GM19324 (cell line): ENCODE data around the gene YY1AP1.
"Not testable (repeated sequence)": the region's sequence is repeated elsewhere in the genome, so short reads cannot be mapped to it uniquely, and the experiment has no call there.

ENCODE experiments used
- ATAC-seq: cut with Tn5 transposase; IDR thresholded peaks from one replicate; pipeline ENCODE4 v1.9.1; 2021; ENCODE audit warnings: mild to moderate bottlenecking, moderate library complexity; ENCODE audit not compliant: unreplicated experiment, low FRiP score

Gene YY1AP1

GRCh38 chr1:155695608-155696007 is 7.0 kb upstream of the YY1AP1 start:
- ATAC-seq, result no peak

GRCh38 chr1:155695072-155695471 is 6.5 kb upstream of the YY1AP1 start:
- no peak for ATAC-seq

GRCh38 chr1:155694167-155694566 is 5.6 kb upstream of the YY1AP1 start:
- no peak for ATAC-seq

- no peak for ATAC-seq
Observed at GRCh38 chr1:155691992-155692528, 3.5 kb upstream of the YY1AP1 start.

GRCh38 chr1:155689081-155689607 is 570 bp upstream of the YY1AP1 start, which contains the start of gene DAP3:
DAP3 (plus strand) TSS chr1:155689091; CDS start chr1:155709780, 20,689 bp downstream.
- peak; percentile 1 for ATAC-seq

GRCh38 chr1:155687705-155688323 is 760 bp downstream of the YY1AP1 start:
- ATAC-seq, result peak; percentile 8

GRCh38 chr1:155681776-155682175 is 6.8 kb downstream of the YY1AP1 start:
- ATAC-seq, result no peak

GRCh38 chr1:155680531-155680930 is 8.0 kb downstream of the YY1AP1 start:
- ATAC-seq, result no peak

GRCh38 chr1:155678992-155679391 is 9.6 kb downstream of the YY1AP1 start:
- ATAC-seq, result not testable (repeated sequence)

GRCh38 chr1:155678027-155678426 is 10.5 kb downstream of the YY1AP1 start:
- ATAC-seq, result no peak

GRCh38 chr1:155673003-155673402 is 15.6 kb downstream of the YY1AP1 start:
- ATAC-seq, result no peak

GRCh38 chr1:155671750-155672149 is 16.8 kb downstream of the YY1AP1 start:
- no peak for ATAC-seq

GRCh38 chr1:155669233-155670162 is 19.1 kb downstream of the YY1AP1 start:
- no peak for ATAC-seq

GRCh38 chr1:155661239-155661638 is 27.3 kb downstream of the YY1AP1 start:
- not testable (repeated sequence) for ATAC-seq

GRCh38 chr1:155657463-155657862 is 31.1 kb downstream of the YY1AP1 start:
- no peak for ATAC-seq

- no peak for ATAC-seq
Observed at GRCh38 chr1:155652951-155653350, 35.6 kb downstream of the YY1AP1 start.

GRCh38 chr1:155651861-155652661 is 36.5 kb downstream of the YY1AP1 start:
- no peak for ATAC-seq

GRCh38 chr1:155650231-155650757 is 38.3 kb downstream of the YY1AP1 start:
- no peak for ATAC-seq

GRCh38 chr1:155649676-155650075 is 38.9 kb downstream of the YY1AP1 start:
- no peak for ATAC-seq
